Measurements from ENCODE around the gene SPON1.
"Not testable (repeated sequence)": the region's sequence is repeated elsewhere in the genome, so short reads cannot be mapped to it uniquely, and the experiment has no call there.

The SPON1 gene

DNA sequence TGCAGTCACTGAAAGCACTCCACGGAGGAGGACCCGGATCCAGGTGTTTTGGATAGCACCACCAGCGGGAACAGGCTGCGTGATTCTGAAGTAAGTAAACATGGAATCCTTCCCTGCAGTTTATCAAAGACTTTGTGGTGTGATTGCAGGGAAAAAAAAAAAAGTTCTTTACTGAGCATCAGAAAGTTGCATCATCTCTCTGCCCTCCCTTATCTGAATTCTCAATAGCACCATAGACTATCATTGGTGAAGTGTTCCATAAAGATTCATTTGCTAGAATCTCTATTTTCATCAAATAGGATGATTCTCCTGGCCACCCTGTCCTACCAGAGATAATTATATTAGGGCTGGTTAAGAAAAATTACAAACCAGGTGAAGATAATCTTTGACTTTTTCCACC, 79.0 kb downstream of the SPON1 start:
- DNase-seq (ENCODE audit: low spot score) = no peak

DNA sequence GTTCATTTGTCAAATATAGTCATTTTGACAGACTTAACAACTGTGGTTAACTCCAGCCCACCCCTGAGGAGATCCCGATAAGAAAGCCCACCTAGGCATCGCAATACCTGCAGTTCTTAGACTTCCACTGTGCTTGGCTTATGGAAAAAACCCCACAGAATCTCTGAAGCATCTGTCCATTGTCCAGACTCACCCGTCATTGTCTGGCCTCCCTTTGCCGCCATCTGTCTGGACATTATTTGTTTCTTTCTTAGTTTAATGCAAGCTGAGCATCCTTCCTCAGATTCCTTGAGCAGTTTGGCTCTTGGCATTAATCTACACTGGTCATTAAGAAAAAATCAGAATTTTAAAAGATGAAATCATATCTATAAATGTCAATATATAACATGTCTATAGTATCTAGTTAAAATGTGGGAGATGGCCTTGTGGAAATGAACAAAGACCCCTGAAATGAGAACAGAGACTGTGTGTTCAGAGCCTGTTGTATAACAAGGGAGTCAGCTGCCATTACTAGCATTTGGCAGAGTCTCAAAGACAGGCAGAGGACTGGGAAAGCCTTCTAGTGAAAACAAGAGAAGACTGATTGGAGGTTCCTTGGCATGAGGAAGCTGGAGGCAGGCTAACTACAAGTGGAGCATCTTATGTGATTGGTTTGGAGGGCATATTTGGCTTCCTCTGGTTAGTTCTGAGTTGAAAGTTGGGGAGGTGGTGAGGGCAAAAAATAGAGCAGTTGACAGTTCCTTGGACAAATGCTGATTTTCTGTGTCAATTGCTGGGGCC, 80.4 kb downstream of the SPON1 start:
- DNase-seq (ENCODE audit: low spot score) = no peak

DNA sequence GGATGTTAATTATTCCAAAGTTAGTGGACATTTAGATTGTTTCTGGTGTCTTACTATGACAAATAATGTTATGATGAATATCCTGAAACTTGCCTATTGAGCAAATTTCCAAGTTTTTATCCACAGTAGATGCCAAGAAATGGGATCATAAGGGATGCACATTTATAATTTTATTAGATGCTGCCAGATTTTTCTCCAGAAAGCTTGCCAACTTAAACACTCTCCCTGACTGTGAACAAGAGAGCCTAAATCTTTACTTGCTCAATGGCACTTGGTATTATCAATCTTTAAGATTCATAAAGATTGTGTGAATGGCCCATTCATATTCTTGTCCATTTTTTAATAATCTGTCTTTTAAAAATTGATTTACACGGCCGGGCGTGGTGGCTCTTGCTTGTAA, 82.4 kb downstream of the SPON1 start:
- DNase-seq (ENCODE audit: low spot score) = no peak

DNA sequence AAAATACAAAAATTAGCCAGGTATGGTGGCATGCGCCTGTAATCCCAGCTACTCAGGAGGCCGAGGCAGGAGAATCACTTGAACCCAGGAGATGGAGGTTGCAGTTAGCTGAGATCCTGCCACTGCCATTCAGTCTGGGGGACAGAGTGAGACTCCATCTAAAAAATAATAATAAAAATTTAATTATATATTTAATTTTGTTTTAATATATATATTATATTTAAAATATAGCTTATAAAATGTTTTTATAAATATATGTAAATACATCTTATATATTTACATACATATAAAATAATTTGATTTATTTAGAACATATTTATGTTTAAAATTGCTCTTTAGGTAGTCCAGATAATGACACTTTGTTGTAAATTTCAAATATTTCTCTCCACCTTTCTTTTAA, 82.9 kb downstream of the SPON1 start:
- DNase-seq (ENCODE audit: low spot score) = no peak

DNA sequence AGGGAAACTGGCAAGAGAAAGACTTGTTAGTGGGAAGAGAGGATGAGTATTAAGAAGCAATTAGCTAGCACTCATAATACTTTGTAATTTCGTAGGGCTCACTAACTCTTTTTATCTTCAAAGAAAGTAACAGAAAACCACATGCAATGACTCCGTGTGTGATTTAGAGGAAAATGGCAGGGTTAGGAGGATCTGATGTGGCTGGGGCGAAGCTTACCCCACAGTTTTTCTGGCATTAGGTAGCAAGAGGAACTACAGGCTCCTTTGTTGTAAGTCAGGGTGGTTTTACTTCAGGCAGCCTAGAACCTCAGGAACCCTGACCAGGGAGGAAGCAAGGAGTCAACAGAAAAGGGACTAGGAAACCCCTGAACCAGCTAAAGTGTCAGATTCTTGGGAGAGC, 89.7 kb downstream of the SPON1 start:
- DNase-seq (ENCODE audit: low spot score) = no peak

DNA sequence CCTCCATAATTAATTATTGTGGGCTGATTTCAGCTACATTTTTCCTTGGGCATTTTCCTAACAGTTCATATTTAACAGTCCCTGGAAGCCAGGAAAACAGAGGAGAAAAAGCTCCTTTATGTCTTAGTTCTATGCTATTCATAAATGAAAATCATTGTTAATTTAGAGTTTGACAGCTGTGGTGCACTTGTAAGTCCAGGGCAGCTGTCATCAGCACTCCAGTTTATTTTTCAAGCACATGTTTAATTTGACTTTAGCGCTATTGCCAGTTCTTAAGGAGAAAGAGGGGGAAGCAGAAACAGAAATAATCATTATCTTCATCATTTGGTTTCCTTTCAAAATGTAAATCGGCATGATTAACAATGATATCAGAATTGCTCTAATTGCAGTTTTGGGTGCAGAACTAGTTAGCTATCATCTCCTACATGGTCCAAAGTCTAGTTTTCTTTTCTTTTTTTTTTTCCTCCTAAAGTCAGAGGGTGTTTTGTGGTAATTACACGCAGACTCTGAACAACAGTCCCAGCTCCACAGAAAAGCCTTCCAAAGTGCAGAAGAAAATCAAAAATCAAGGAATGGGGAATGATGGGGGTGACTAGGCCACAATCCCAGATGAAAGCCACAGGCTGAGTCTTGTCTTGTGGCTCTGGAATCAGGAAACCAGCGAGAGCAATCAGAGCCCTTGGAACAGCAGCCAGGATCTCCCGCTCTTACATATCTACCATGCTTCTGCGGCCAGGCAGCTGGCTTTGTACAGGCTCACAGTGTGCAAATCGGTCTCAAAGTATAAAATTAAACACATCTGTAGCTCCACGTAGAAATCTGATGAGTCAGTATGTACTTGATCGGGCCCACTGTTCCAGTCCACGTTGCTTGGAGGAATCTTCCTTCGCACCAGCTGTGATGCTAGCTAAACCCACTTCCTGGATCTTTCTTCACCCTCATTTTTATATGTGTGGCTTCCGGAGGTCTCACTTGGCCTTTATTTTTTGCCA, 91.9 kb downstream of the SPON1 start:
- no peak for DNase-seq (ENCODE audit: low spot score)

DNA sequence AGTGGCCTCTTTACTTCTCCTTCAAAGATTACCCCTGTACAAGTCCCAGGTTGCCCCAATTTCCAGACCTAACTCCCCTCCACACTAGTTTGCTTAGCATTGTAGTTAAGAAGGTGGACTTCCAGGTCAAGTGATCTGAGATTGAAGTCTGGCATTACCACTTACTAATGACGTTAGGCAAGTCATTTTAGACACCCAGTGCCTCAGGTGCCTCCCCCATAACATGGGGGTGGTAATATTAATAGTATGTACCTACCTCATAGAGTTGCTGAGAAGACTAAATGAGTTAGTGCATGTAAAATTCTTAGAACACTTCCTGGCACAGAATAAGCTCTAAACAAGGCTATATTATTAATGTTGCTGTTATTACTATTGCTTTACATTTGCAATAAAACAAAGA, 93.4 kb downstream of the SPON1 start:
- DNase-seq (ENCODE audit: low spot score) = no peak

DNA sequence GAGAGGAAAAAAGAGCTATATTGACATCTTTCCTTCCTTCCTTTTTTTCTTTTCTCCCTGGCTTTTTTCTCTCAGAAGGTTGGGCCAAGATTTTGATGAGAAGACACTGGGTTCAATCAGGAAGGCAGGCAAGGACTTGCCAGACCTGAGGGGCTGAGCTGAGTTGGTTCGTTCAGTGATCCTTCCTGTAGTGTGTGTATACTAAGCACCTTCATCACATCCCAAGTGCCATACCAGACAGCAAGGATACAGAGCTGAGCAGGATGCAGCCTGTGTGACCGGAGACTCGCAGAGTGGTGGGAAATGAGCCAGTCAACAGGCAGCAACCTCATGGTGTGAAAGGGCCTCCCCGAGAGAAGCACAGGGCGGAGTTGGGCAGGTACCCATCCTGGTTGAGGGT, 95.5 kb downstream of the SPON1 start:
- no peak for DNase-seq (ENCODE audit: low spot score)

DNA sequence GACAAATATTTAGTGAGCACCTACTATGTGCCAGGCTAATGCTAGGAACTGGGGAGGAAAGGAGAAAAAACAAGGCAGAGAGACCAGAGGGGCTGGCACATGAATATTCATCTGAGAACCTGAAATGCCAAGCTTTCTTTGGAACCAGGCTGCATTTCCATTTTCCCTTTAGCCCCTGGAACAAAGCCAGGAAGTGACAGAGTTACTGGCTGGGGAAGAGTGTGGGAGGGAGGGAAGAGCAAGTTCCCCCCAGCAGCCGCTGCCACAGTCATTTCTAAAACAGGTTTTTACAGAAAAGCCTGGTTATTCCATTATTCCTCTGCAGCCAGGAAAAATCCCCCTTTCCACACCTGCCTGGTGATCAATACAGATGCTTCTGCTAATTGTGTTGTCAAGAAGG, 97.0 kb downstream of the SPON1 start:
- no peak for DNase-seq (ENCODE audit: low spot score)

DNA sequence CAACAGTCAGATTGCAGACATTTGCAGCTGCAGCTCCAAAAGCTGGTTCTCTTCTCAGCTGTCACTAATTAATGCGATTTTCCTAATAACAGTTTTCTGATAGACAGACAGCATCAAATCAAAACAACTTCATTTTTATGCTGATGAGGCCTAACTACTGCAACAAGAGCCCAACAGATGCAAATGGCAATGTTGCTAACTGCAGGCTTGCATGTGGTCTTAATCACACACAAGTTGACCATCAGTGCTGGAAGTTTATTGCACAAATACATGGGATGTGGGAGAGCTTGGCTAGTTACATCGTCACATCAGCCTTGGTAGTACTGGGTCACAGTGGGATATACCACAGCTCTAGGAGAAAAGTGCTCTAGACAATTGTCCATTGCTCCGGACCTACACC, 99.2 kb downstream of the SPON1 start:
- no peak for DNase-seq (ENCODE audit: low spot score)

DNA sequence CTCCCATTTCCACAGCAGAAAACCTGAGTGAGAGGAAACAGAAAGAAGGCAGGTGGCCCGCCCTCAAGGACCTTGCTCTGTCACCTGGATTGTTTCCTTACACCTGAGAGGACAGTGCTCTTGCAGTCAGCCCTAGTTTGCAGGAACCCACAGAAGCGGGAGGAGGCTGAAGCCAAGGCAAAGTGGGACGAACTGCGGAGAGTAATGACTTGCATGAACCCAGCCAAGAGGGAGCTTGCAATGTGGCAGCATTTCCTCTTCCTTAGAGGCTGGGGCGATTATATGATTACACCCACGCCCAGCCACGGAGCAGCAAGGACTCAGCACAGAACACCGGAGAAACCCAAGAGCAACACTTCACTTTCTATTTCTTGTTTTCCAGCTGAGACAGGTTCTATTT, 102.6 kb downstream of the SPON1 start:
- DNase-seq (ENCODE audit: low spot score) = no peak

DNA sequence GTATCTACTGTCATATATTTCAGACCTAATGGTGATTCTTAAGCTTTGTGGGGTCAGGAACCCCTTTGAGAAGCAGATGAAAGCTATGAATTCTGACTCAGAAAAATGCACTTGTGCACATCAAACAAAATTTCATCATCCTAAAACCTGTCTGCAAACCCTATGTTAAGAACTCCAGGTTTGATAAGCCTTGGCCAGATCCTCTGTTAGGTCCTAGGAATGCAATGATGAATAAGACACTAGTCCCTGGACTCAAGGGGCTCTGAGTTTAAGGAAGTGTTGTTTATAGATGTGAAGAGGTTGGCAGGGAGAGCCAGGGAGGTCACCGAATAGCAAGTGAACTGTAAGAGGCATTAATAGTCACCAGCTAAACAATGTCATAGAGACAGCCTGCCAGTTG, 103.2 kb downstream of the SPON1 start:
- DNase-seq (ENCODE audit: low spot score) = no peak

DNA sequence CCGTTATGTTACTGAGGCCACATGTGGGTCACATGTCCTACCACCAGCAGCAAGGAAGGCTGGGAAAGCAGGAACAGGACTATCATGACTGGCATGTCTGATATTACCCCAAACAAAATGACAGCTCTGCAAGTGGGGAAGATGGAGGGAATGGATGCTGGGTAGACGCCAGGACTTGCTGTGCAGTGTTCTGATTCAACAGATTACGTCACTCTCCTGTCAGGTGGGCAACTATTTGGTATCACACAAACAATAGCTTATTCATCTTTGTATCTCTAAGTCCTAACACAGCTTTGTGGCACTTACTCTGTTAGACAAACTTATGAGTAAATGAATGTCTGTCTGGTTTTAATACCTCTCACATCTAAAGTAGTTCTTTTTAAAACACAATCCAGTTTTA, 105.2 kb downstream of the SPON1 start:
- no peak for DNase-seq (ENCODE audit: low spot score)

DNA sequence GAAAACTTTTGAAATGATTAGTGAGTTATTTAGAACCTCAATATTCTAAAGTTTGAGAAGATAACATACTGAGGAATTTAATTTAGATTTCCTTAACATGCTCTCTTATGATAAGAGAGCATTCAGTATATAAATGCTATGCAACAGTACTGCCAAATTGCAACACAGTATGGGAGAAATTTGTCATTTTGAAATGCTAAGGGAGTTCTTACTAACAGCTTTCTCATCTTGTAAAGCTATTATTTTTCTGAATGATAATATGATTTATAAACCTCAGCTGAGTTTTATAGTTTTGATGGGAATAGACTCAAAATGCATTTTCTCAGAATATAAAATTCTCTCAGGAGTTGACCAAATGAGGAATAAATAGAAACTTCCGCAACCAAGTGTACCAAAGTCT, 108.4 kb downstream of the SPON1 start:
- no peak for DNase-seq (ENCODE audit: low spot score)

DNA sequence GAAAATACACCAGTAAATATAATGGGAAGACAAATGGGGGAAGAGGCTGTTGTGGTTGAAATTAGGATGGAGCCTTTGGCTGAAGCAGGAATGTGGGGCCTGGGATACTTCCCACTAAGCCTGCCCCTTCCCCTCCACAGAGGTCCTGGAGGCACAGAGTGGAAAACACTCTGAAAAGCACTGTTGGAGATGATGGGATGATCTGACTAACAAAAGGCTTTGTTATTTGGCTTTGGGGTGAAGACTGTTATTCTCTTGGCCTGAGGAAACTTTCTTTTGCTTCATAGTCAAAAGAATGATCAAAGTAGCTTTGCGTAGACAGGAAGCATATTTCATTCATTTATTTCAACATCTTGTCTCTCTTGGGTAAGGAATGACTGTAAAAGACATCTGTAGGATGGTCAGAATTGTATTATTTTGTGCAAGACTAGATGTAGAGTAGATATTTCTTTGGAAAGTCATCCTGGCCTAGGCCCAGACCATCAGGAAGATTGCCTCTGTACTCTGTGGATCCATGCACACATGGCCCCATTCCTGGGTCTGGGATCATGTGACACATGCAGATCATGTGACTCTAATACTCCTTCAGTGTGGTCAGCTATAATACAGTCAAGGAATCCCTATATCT, 111.4 kb downstream of the SPON1 start:
- no peak for DNase-seq (ENCODE audit: low spot score)

DNA sequence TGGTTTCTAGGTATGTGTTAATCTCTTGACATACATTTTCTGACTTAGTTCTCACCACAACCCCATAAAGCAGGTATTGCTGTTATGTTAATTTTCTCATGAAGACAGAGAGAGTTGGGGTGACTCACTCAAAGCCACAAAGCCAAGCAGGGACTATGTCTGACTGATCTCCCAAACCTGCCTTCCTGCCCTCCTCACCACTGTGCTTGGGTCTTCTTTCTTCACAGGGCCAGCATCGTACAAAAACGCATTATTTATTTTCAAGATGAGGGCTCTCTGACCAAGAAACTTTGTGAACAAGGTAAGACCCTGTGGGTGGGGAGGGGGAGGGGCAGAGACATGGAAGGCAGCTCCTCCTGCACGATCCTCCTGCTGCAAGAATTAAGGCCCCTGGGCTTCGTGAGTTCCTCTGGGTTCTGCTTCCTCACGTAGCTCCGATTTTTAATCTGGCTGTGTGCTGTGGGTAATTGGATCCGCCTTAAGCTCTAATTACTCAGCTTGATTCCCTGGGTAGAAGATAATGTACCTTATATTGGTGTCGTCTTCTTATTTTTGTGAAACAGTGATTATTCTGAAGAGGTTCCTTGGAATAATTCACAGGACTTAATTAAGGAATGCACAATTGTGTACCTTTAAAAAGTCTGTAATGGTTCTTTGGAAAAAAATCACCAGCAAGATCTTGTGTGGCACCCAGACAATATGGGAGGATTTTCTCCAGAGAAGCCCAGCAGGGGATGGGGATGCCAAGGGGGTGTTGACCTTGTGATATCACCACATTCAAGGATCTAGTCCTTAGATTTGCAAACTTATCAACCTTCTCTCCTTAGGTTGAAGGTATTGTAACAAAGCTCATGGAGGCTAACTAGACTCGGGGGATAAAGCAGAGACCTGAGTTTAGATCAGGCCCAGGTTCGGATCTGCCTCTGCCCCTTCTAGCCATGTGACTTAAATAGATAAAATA, 112.9 kb downstream of the SPON1 start:
- no peak for DNase-seq (ENCODE audit: low spot score)

DNA sequence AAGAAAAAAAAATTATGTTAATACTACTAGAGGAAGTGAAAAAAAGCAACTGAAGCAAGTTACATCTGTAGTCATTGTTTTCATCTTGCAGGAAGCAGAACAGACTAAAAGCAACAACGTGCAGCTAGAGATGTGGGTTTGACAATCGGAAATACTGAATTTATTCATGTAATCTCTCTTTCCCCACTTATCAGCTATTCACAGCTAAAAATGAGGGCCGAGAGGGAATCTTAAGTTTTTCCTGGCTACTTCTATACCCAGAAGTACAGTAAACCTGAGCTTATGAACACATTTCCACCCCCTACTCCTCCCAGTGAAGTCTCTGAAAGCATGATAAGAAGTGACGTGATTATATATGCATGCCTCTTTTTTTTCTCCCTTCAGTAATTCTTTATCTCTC, 116.5 kb downstream of the SPON1 start:
- no peak for DNase-seq (ENCODE audit: low spot score)

DNA sequence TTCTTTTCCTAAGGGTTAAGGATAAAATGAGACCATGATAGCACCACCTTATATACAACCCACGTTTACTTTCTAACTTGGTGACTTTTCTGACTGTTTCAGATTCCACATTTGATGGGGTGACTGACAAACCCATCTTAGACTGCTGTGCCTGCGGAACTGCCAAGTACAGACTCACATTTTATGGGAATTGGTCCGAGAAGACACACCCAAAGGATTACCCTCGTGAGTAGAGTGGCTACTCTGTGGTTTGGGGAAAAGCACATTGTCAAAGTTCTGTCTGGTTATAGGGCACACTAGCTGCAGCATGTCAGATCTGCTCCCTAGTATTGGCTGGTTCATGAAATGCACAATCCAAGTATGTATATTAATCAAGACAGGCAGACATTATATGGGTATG, 117.3 kb downstream of the SPON1 start:
- no peak for DNase-seq (ENCODE audit: low spot score)

DNA sequence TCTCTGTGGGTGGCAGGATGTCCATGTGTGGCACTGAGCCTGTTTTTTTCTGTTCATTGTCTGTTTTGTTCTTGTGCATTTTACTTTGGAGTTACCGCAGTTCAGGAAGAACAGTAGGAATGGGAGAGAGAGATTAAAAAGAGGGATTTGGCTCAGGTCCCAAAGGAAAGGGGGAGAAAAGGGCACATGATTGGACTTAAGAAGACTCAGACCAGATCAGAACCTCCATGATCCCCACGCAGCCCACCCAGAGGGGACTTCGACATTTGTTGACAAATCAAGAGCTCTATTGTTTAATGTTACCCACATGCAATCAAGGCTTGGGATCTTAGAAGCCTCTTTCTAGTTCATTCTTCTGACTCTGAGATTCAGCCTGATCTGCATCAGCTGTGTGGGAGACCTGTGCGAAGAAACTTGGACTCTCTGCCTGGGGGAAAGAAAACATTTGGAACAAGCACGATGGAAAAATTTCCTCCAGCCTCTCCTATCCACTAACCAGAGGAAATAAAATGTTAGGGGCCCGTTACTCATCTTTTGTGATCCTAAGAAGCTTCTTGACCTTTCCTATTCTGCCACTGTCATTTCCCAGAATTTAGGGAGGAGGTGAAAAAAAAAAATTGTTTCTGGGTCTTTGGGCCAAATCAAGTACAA, 119.2 kb downstream of the SPON1 start:
- DNase-seq (ENCODE audit: low spot score) = no peak

DNA sequence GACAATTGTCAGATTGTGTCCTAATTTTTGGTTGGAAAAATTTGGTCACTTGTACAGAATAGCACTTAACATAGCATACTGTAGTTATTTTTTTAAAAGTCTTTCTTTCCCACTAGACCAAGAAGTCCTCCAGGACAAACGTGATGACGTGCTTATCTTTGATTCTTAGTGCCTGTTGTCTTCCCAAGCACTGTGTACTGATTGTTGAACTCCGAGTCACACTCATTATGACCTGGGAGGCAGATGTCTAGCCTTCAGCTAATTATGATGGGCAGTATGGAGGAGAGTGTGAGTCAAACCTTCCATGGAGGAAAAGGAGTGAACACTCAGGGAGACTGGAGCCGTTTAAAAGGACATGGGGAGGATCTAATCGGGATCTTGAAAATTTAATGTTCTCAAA, 119.8 kb downstream of the SPON1 start:
- DNase-seq (ENCODE audit: low spot score) = no peak

DNA sequence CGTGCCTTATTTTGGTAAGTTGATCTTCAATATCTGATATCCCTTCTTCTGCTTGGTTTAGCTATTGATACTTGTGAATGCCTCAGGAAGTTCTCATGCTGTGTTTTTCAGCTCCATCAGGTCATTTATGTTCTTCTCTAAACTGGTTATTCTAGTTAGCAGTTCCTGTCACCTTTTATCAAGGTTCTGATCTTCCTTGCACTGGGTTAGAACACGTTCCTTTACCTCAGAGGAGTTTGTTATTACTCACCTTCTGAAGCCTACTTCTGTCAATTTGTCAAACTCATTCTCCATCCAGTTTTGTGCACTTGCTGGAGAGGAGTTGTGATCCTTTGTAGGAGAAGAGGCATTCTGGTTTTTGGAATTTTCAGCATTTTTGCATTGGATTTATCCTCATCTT, 126.3 kb downstream of the SPON1 start:
- not testable (repeated sequence) for DNase-seq (ENCODE audit: low spot score)

All from hematopoietic multipotent progenitor cell treated with erythropoietin and hydrocortisone succinate and interleukin-3 and kit ligand, for 15 days (in vitro differentiated cells).